ENCODE measurements around the gene ROBO4.

DNA sequence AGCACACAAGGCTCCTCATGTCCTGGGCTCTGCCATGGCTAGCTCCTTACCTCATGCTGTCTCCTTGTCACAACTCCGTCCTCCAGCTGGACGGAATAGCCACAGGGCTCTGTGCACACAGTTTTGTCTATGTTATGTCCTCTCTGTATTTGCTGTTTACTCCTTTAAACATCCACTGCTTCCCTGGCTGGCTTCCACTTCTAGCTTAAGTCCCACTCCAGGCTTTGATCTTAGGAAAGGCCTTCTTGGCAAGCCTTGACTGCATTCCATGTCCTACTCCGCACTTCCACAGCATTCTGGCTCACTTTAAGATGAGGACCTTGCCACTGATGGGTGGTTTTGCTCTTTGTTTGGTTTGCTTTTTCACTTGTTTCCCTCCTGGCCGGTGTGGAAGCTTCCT lies 55.4 kb downstream of the ROBO4 start:
- no peak for TF ChIP-seq EZH2phosphoT487 (IDR thresholded peaks at IDR 0.05; ENCODE audit: borderline replicate concordance)
- TF ChIP-seq, protein P1, sequence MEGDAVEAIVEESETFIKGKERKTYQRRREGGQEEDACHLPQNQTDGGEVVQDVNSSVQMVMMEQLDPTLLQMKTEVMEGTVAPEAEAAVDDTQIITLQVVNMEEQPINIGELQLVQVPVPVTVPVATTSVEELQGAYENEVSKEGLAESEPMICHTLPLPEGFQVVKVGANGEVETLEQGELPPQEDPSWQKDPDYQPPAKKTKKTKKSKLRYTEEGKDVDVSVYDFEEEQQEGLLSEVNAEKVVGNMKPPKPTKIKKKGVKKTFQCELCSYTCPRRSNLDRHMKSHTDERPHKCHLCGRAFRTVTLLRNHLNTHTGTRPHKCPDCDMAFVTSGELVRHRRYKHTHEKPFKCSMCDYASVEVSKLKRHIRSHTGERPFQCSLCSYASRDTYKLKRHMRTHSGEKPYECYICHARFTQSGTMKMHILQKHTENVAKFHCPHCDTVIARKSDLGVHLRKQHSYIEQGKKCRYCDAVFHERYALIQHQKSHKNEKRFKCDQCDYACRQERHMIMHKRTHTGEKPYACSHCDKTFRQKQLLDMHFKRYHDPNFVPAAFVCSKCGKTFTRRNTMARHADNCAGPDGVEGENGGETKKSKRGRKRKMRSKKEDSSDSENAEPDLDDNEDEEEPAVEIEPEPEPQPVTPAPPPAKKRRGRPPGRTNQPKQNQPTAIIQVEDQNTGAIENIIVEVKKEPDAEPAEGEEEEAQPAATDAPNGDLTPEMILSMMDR (IDR thresholded peaks at IDR 0.05 in 2 of 3, conservative IDR thresholded peaks at IDR 0.05 in 1 of 3; ENCODE audit: borderline replicate concordance in 1 of 3, insufficient read depth in 1 of 3, low read depth in 2 of 3, low read length in 2 of 3) = no peak
- TF ChIP-seq, protein P2, sequence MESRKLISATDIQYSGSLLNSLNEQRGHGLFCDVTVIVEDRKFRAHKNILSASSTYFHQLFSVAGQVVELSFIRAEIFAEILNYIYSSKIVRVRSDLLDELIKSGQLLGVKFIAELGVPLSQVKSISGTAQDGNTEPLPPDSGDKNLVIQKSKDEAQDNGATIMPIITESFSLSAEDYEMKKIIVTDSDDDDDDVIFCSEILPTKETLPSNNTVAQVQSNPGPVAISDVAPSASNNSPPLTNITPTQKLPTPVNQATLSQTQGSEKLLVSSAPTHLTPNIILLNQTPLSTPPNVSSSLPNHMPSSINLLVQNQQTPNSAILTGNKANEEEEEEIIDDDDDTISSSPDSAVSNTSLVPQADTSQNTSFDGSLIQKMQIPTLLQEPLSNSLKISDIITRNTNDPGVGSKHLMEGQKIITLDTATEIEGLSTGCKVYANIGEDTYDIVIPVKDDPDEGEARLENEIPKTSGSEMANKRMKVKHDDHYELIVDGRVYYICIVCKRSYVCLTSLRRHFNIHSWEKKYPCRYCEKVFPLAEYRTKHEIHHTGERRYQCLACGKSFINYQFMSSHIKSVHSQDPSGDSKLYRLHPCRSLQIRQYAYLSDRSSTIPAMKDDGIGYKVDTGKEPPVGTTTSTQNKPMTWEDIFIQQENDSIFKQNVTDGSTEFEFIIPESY (IDR thresholded peaks at IDR 0.05; ENCODE audit: extremely low read depth, insufficient replicate concordance, low read length) = no peak
- no peak for TF ChIP-seq SIN3A (IDR thresholded peaks at IDR 0.05; ENCODE audit: low read depth)
- TF ChIP-seq EZH2 (IDR thresholded peaks at IDR 0.05) = no peak

Measured in HCT116 (cell line).